OCI-LY7 (cell line): ENCODE results near the gene PALS1.

Experiments used
- EZH2phosphoT487 ChIP-seq: fragments of 200-600 bp; sonication (generic); IDR thresholded peaks from 2 replicates; pipeline ENCODE4 v1.6.1; 2018; ENCODE audit warnings: low read depth, borderline replicate concordance, mild to moderate bottlenecking, mixed run types, antibody characterized with exemption, low read length, moderate library complexity, mixed read lengths
- TF ChIP-seq, protein P1 (sequence below): fragments of 200-600 bp; sonication (generic); conservative IDR thresholded peaks from 2 replicates; pipeline ENCODE4 v1.5.1; 2014; ENCODE audit warnings: mild to moderate bottlenecking, antibody characterized with exemption, low read length, moderate library complexity, mixed read lengths

DNA sequence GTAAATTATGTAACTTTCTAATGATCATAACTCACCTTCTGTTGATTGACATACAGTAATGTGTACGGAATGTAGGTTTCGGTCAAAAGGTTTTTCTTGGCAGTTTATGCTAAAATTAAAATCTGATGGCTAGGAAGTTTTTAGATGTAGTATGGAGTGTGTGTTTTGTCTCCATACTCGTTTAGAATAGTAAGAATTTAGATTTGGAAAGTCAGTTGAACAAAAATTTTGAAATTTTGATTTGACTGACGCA lies 859 bp downstream of the PALS1 start:
- TF ChIP-seq, protein P1, sequence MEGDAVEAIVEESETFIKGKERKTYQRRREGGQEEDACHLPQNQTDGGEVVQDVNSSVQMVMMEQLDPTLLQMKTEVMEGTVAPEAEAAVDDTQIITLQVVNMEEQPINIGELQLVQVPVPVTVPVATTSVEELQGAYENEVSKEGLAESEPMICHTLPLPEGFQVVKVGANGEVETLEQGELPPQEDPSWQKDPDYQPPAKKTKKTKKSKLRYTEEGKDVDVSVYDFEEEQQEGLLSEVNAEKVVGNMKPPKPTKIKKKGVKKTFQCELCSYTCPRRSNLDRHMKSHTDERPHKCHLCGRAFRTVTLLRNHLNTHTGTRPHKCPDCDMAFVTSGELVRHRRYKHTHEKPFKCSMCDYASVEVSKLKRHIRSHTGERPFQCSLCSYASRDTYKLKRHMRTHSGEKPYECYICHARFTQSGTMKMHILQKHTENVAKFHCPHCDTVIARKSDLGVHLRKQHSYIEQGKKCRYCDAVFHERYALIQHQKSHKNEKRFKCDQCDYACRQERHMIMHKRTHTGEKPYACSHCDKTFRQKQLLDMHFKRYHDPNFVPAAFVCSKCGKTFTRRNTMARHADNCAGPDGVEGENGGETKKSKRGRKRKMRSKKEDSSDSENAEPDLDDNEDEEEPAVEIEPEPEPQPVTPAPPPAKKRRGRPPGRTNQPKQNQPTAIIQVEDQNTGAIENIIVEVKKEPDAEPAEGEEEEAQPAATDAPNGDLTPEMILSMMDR, result no peak
- TF ChIP-seq EZH2phosphoT487, result no peak
